H1 (cell line): ENCODE data around the gene PRRT4. TPM values are rescaled to one million over a fixed set of nuclear protein-coding genes. Genes with fewer than 3 reads are reported as not detected.

Experiments
- CTCF ChIA-PET: fragments of 300-600 bp; sonication (Branson Sonifier 250); formaldehyde crosslinking; loops from one replicate; lab custom pipeline; 2021; ENCODE audit not compliant: partially characterized antibody; lab: Charles Lee
- POLR2A ChIA-PET: fragments of 300-600 bp; sonication (Branson Sonifier 250); formaldehyde crosslinking; loops from one replicate; lab custom pipeline; 2021; ENCODE audit warnings: inconsistent platforms; ENCODE audit not compliant: partially characterized antibody; lab: Charles Lee
- DNase-seq, 2 experiments: peaks; one replicate each; pipeline versions ENCODE4 v3.0.0 to v3.0.0-alpha.2; 2010 to 2022; ENCODE audit warnings: low spot score in 2 of 2, low read depth in 1 of 2, mixed read lengths in 1 of 2
- FAIRE-seq: peaks from 2 replicates; lab custom pipeline; 2011; peaks lifted over from hg19 to GRCh38; lab: Jason Lieb, UNC
- H2AFZ ChIP-seq: 2 replicates; pipeline ENCODE4 v1.8.1; 2012; ENCODE audit warnings: low read length, inconsistent platforms
- H2AK5ac ChIP-seq: 2 replicates; pipeline ENCODE4 v1.6.1; 2013; ENCODE audit warnings: low read depth, low read length
- H2BK120ac ChIP-seq: replicated peaks from 2 replicates; pipeline ENCODE3; 2013; ENCODE audit warnings: low read depth, low read length, inconsistent platforms
- H2BK12ac ChIP-seq: 2 replicates; pipeline ENCODE4 v1.6.1; 2013; ENCODE audit warnings: low read depth, low read length
- H2BK15ac ChIP-seq: 2 replicates; pipeline ENCODE4 v1.6.1; 2013; ENCODE audit warnings: low read length
- H2BK20ac ChIP-seq: 2 replicates; pipeline ENCODE4 v1.6.1; 2013; ENCODE audit warnings: low read length
- H2BK5ac ChIP-seq: 2 replicates; pipeline ENCODE4 v1.6.1; 2013; ENCODE audit warnings: low read depth, low read length
- H3K14ac ChIP-seq: 2 replicates; pipeline ENCODE4 v1.6.1; 2013; ENCODE audit warnings: inconsistent platforms; ENCODE audit not compliant: insufficient read length
- H3K18ac ChIP-seq: 2 replicates; pipeline ENCODE4 v1.6.1; 2013; ENCODE audit warnings: low read length; ENCODE audit errors: extremely low read depth
- H3K23ac ChIP-seq: 2 replicates; pipeline ENCODE4 v1.6.1; 2013; ENCODE audit warnings: inconsistent platforms; ENCODE audit not compliant: insufficient read length
- H3K23me2 ChIP-seq: 2 replicates; pipeline ENCODE4 v1.6.1; 2013; ENCODE audit warnings: low read depth, low read length
- H3K27ac ChIP-seq: 2 replicates; pipeline ENCODE4 v1.6.1; 2011; ENCODE audit warnings: low read depth, low read length, inconsistent platforms
- H3K27me3 ChIP-seq, 4 experiments: replicated peaks in 1 of 4; 1 replicate in 1 of 4; 2 replicates in 3 of 4; pipeline versions ENCODE4 v1.6.1 to v1.8.1; 2011 to 2013; ENCODE audit warnings: low read length in 3 of 4, mild to moderate bottlenecking in 3 of 4, inconsistent platforms in 2 of 4, mixed read lengths in 2 of 4, moderate library complexity in 1 of 4; ENCODE audit not compliant: control insufficient read depth in 3 of 4, insufficient read depth in 3 of 4; ENCODE audit errors: extremely low read depth in 1 of 4
- H3K36me3 ChIP-seq, 4 experiments: 2 replicates each; pipeline versions ENCODE4 v1.6.1 to v1.8.1; 2011 to 2013; ENCODE audit warnings: mild to moderate bottlenecking in 4 of 4, low read length in 3 of 4, moderate library complexity in 2 of 4, control low read depth in 1 of 4, inconsistent platforms in 1 of 4; ENCODE audit not compliant: insufficient read depth in 4 of 4, control insufficient read depth in 2 of 4
- H3K4ac ChIP-seq: replicated peaks from 2 replicates; pipeline ENCODE3; 2013; ENCODE audit warnings: low read length, low read depth, mixed read lengths, inconsistent platforms; ENCODE audit not compliant: insufficient read length
- H3K4me1 ChIP-seq, 4 experiments: replicated peaks in 1 of 4; 1 replicate in 1 of 4; 2 replicates in 3 of 4; pipeline versions ENCODE4 v1.6.1 to v1.8.1; 2011 to 2013; ENCODE audit warnings: low read length in 3 of 4, inconsistent platforms in 2 of 4, mixed read lengths in 1 of 4; ENCODE audit not compliant: insufficient read depth in 4 of 4, control insufficient read depth in 3 of 4
- H3K4me2 ChIP-seq, 2 experiments: 2 replicates each; pipeline versions ENCODE4 v1.6.1 to v1.8.1; 2011 to 2013; ENCODE audit warnings: low read depth in 2 of 2, low read length in 2 of 2, control low read depth in 1 of 2, inconsistent platforms in 1 of 2, mild to moderate bottlenecking in 1 of 2; ENCODE audit not compliant: insufficient read depth in 1 of 2
- H3K4me3 ChIP-seq, 4 experiments: fragments of 200-600, 300-600 bp in 1 of 4; sonication (generic), shearing (Covaris generic), sonication (Bioruptor Twin) in 1 of 4; 2 replicates each; pipeline versions ENCODE4 v1.5.1 to v1.8.1; 2011 to 2016; ENCODE audit warnings: low read length in 4 of 4, low read depth in 3 of 4, control low read depth in 2 of 4, inconsistent platforms in 2 of 4, mild to moderate bottlenecking in 2 of 4, mixed read lengths in 1 of 4, moderate library complexity in 1 of 4; ENCODE audit not compliant: insufficient read depth in 2 of 4; ENCODE audit errors: extremely low read depth in 1 of 4
- H3K56ac ChIP-seq: replicated peaks from 2 replicates; pipeline ENCODE3; 2013; ENCODE audit warnings: low read depth, mild to moderate bottlenecking, mixed read lengths, low read length, inconsistent platforms; ENCODE audit not compliant: insufficient read length
- H3K79me1 ChIP-seq: 2 replicates; pipeline ENCODE4 v1.6.1; 2013; ENCODE audit warnings: low read depth, low read length, control low read depth
- H3K79me2 ChIP-seq, 2 experiments: 2 replicates each; pipeline versions ENCODE4 v1.6.1 to v1.8.1; 2012 to 2013; ENCODE audit warnings: low read length in 2 of 2, mild to moderate bottlenecking in 2 of 2, inconsistent platforms in 1 of 2; ENCODE audit not compliant: insufficient read depth in 2 of 2, control insufficient read depth in 1 of 2
- H3K9ac ChIP-seq, 4 experiments: replicated peaks in 1 of 4; 1 replicate in 1 of 4; 2 replicates in 3 of 4; pipeline versions ENCODE4 v1.6.1 to v1.8.1; 2011 to 2013; ENCODE audit warnings: low read depth in 3 of 4, low read length in 3 of 4, control low read depth in 2 of 4, mild to moderate bottlenecking in 2 of 4, moderate library complexity in 2 of 4, inconsistent platforms in 1 of 4; ENCODE audit errors: extremely low read depth in 1 of 4
- H3K9me3 ChIP-seq, 2 experiments: 2 replicates each; pipeline versions ENCODE4 v1.6.1 to v1.8.1; 2012 to 2013; ENCODE audit warnings: mild to moderate bottlenecking in 2 of 2, moderate library complexity in 2 of 2, control low read depth in 1 of 2, inconsistent platforms in 1 of 2, low read depth in 1 of 2, low read length in 1 of 2, mixed read lengths in 1 of 2; ENCODE audit not compliant: insufficient read depth in 2 of 2
- H4K20me1 ChIP-seq, 2 experiments: replicated peaks in 1 of 2; 2 replicates each; pipeline versions ENCODE3 to v1.8.1; 2011 to 2013; ENCODE audit warnings: inconsistent platforms in 2 of 2, low read length in 2 of 2, mild to moderate bottlenecking in 1 of 2; ENCODE audit not compliant: insufficient read depth in 2 of 2, control insufficient read depth in 1 of 2
- H4K5ac ChIP-seq: 2 replicates; pipeline ENCODE4 v1.6.1; 2013; ENCODE audit warnings: low read length, low read depth, mixed read lengths, inconsistent platforms; ENCODE audit not compliant: insufficient read length
- H4K8ac ChIP-seq: 2 replicates; pipeline ENCODE4 v1.8.0; 2013; ENCODE audit warnings: mild to moderate bottlenecking, moderate library complexity, low read length, inconsistent platforms; ENCODE audit not compliant: insufficient read depth; ENCODE audit errors: extremely low read depth
- H4K91ac ChIP-seq: replicated peaks from 2 replicates; pipeline ENCODE3; 2013; ENCODE audit warnings: low read length, mixed read lengths, inconsistent platforms; ENCODE audit not compliant: insufficient read length
- GTF2F1 ChIP-seq: IDR thresholded peaks from 2 replicates; pipeline ENCODE4 v1.6.1; 2012; ENCODE audit warnings: low read depth, low read length, improper control_type of control experiment, borderline replicate concordance
- KDM4A ChIP-seq: IDR thresholded peaks from one replicate; pipeline ENCODE4 v1.7.1; 2012; ENCODE audit warnings: low read depth, mild to moderate bottlenecking, moderate library complexity, low read length, inconsistent platforms; ENCODE audit not compliant: severe bottlenecking
- RNF2 ChIP-seq: fragments of 200-900, 300-1000 bp; sonication (generic); IDR thresholded peaks from 2 replicates; pipeline ENCODE4 v1.7.1; 2016; ENCODE audit warnings: borderline replicate concordance, low read depth, mild to moderate bottlenecking, antibody characterized with exemption, low read length; ENCODE audit not compliant: poor library complexity, severe bottlenecking; ENCODE audit errors: missing control alignments
- WGBS, 2 experiments: shearing (Covaris generic) in 1 of 2; methylation state at CpG; one replicate each; pipeline versions ENCODE4 v1.1.6 to v1.1.7; 2013 to 2015; ENCODE audit warnings: low lambda C conversion rate in 2 of 2, mixed read lengths in 2 of 2, inconsistent platforms in 1 of 2, low coverage in 1 of 2, missing lambda C conversion rate in 1 of 2; ENCODE audit not compliant: insufficient replicate concordance in 2 of 2, insufficient coverage in 1 of 2, insufficient read length in 1 of 2; ENCODE audit errors: extremely low coverage in 1 of 2, missing lambda C conversion rate in 1 of 2; 5-methylcytosine and 5-hydroxymethylcytosine counted together
- polyA plus RNA-seq, 7 experiments: library from polyadenylated mRNA; depleted of rRNA in 3 of 7; stranded (reverse) in 5 of 7; unstranded in 2 of 7; fragments of >200 nt in 5 of 7; fragments of 200-250 nt in 2 of 7; gene quantifications; 1 replicate in 5 of 7; 2 replicates in 1 of 7; 4 replicates in 1 of 7; pipeline versions ENCODE4 v1.2.1 to v1.2.3, GENCODE V29; 2011 to 2013; ENCODE audit warnings: missing spikeins in 2 of 7, mixed read lengths in 2 of 7
- total RNA-seq: library from RNA; stranded (reverse); fragmentation: NEBNext Ultra II Directional; extraction: Animal tissue kit (Norgen Biotek cat#: 25700); gene quantifications from 2 replicates; pipeline ENCODE4 v1.2.1, GENCODE V29; 2021

The PRRT4 gene
- total and polyA plus RNA-seq, 2 of the 8 experiments (the other 6 are each of a cell fraction or from before 2014, with no cell fraction given): 0.34 to 1.0 TPM

GRCh38 chr7:128362670-128363069 lies 1.2 kb upstream of the PRRT4 start:
- H3K14ac ChIP-seq: no peak overlapping the region
- H4K91ac ChIP-seq: no peak overlapping the region
- H3K9me3 ChIP-seq: no peaks in the 10 kb centered on the region
- H3K4me3 ChIP-seq: no peak overlapping the region
- no peak overlapping the region for H3K9ac ChIP-seq
- no peak for DNase-seq
- peaks cover 0 to 14% (median 7%) of the 10 kb centered on the region in 4 experiments; a peak in 5 of 7 replicates for H3K4me1 ChIP-seq
- H3K56ac ChIP-seq: no peak overlapping the region
- H3K79me1 ChIP-seq: no peaks in the 10 kb centered on the region
- no peak overlapping the region for H3K18ac ChIP-seq
- H2BK15ac ChIP-seq: no peak overlapping the region
- no peaks in the 10 kb centered on the region for H4K20me1 ChIP-seq
- no peak overlapping the region for H2BK120ac ChIP-seq
- CTCF ChIA-PET: interaction anchor here (1.5 to 11.5 kb wide), 2 partner anchors 15 to 21 kb away, joined by 7 to 274 read pairs; no protein-coding TSS in a partner anchor
- TF ChIP-seq RNF2 (peak; percentile 2), GTF2F1 (no peak), KDM4A (no peak)
- TF ChIP-seq, all 59 proteins: peak for 1
- Histone ChIP-seq H4K5ac (no peak overlapping the region), H2BK12ac (no peak overlapping the region), H3K23me2 (peaks cover 8% of the 10 kb centered on the region; the same call in 1 of the 2 replicates), H2AK5ac (no peak overlapping the region), H3K79me2 (no peaks in the 10 kb centered on the region), H3K27ac (no peak overlapping the region), H3K36me3 (peaks cover 0 to 9% (median 0%) of the 10 kb centered on the region in 4 experiments; a peak in 1 of 8 replicates), H2BK5ac (no peak overlapping the region), H3K23ac (no peak overlapping the region), H2AFZ (no peak overlapping the region), H3K27me3 (peaks cover 28 to 70% (median 57%) of the 10 kb centered on the region in 4 experiments), H3K4me2 (no peak overlapping the region; a peak in 1 of 4 replicates), H2BK20ac (no peak overlapping the region), H3K4ac (no peak overlapping the region), H4K8ac (no peak overlapping the region)
- WGBS, 2 experiments: 85% methylated on average over 4 of the region's 4 CpGs; no CpG with 5 or more reads in 1 of the 2 experiments
- FAIRE-seq: no peak
- POLR2A ChIA-PET: no interaction called here
